SH-SY5Y (cell line): Measurements from ENCODE around the gene UBR7.

Experiments
- GATA2 ChIP-seq: IDR thresholded peaks from 2 replicates; pipeline ENCODE4 v1.6.1; 2011; ENCODE audit warnings: mild to moderate bottlenecking, low read depth, low read length
- GATA3 ChIP-seq: IDR thresholded peaks from 2 replicates; pipeline ENCODE4 v1.6.1; 2011; ENCODE audit warnings: low read depth, mild to moderate bottlenecking, low read length, moderate library complexity

UBR7 gene

GRCh38 chr14:93206793-93207467, at the start of gene UBR7, which contains the start of gene GON7:
Gene UBR7, plus strand, starts transcription at chr14:93207256. Its CDS starts 36 bp downstream, at chr14:93207292.
Gene GON7, minus strand, starts transcription at chr14:93207065. Its CDS starts 28 bp downstream, at chr14:93207037.
- TF ChIP-seq GATA3 (no peak), GATA2 (no peak)

- TF ChIP-seq GATA3 (no peak), GATA2 (no peak)
These were observed 46.7 kb upstream of the UBR7 start for GRCh38 chr14:93160353-93160801.

- TF ChIP-seq GATA3 (no peak), GATA2 (no peak)
These were observed 45.6 kb upstream of the UBR7 start for GRCh38 chr14:93161411-93161940.

- no peak for TF ChIP-seq GATA2
- TF ChIP-seq GATA3, result no peak
These were observed 43.5 kb upstream of the UBR7 start for GRCh38 chr14:93163564-93163963.

- no peak for TF ChIP-seq GATA3
- no peak for TF ChIP-seq GATA2
These were observed 35.7 kb upstream of the UBR7 start for GRCh38 chr14:93171376-93171775.

- TF ChIP-seq GATA3, result no peak
- no peak for TF ChIP-seq GATA2
These were observed 33.1 kb upstream of the UBR7 start for GRCh38 chr14:93173943-93174395.

- no peak for TF ChIP-seq GATA2
- TF ChIP-seq GATA3, result no peak
These were observed 31.6 kb upstream of the UBR7 start for GRCh38 chr14:93175492-93175891.

- TF ChIP-seq GATA2, result no peak
These were observed 23.3 kb upstream of the UBR7 start for GRCh38 chr14:93183596-93184317.

GRCh38 chr14:93184391-93185348, 22.4 kb upstream of the UBR7 start, which contains the start of the genes LYSET and MOAP1:
Gene LYSET, plus strand, starts transcription at chr14:93185317. Its CDS starts 89 bp downstream, at chr14:93185406.
Gene MOAP1, minus strand, starts transcription at chr14:93184897. Its CDS starts 655 bp downstream, at chr14:93184242.
- TF ChIP-seq GATA3, result no peak
- no peak for TF ChIP-seq GATA2

GRCh38 chr14:93185349-93185720, 21.7 kb upstream of the UBR7 start:
- TF ChIP-seq GATA3 (no peak), GATA2 (no peak)

GRCh38 chr14:93186466-93186865, 20.6 kb upstream of the UBR7 start:
- TF ChIP-seq GATA3, result no peak
- TF ChIP-seq GATA2, result no peak

GRCh38 chr14:93186956-93187355, 20.1 kb upstream of the UBR7 start:
- no peak for TF ChIP-seq GATA2
- no peak for TF ChIP-seq GATA3

- TF ChIP-seq GATA2 (no peak), GATA3 (no peak)
These were observed 11.6 kb upstream of the UBR7 start for GRCh38 chr14:93195316-93195999.
